IPS-NIHi7 (cell line): ENCODE results near the gene DNAH8.

Experiments used
- DNase-seq: peaks from one replicate; pipeline ENCODE4 v3.0.0; 2012; ENCODE audit warnings: mixed read lengths; ENCODE audit errors: extremely low spot score

The DNAH8 gene

GRCh38 chr6:38973178-38974057, 258.3 kb downstream of the DNAH8 start:
- peak; percentile 39 for DNase-seq

- no peak for DNase-seq
These were observed 259.5 kb downstream of the DNAH8 start for GRCh38 chr6:38974389-38975151.

GRCh38 chr6:38975621-38976049, 260.5 kb downstream of the DNAH8 start:
- no peak for DNase-seq

GRCh38 chr6:38976051-38976450, 260.9 kb downstream of the DNAH8 start:
- DNase-seq: no peak

GRCh38 chr6:38976801-38977500, 261.8 kb downstream of the DNAH8 start:
- no peak for DNase-seq

GRCh38 chr6:38978139-38978704, 263.1 kb downstream of the DNAH8 start:
- DNase-seq: no peak

- DNase-seq: peak; percentile 19
These were observed 267.4 kb downstream of the DNAH8 start for GRCh38 chr6:38982470-38982869.

GRCh38 chr6:38984723-38985122, 269.6 kb downstream of the DNAH8 start:
- DNase-seq: no peak

GRCh38 chr6:38985839-38986238, 270.7 kb downstream of the DNAH8 start:
- no peak for DNase-seq

GRCh38 chr6:38987503-38987902, 272.4 kb downstream of the DNAH8 start:
- no peak for DNase-seq

- no peak for DNase-seq
These were observed 273.8 kb downstream of the DNAH8 start for GRCh38 chr6:38988736-38989449.

- DNase-seq: no peak
These were observed 275.4 kb downstream of the DNAH8 start for GRCh38 chr6:38990475-38990874.

- no peak for DNase-seq
These were observed 281.6 kb downstream of the DNAH8 start for GRCh38 chr6:38996676-38997075.

GRCh38 chr6:38997128-38997761, 282.1 kb downstream of the DNAH8 start:
- DNase-seq: peak; percentile 81

GRCh38 chr6:39003072-39003471, 288.0 kb downstream of the DNAH8 start:
- peak; percentile 53 for DNase-seq

- DNase-seq: no peak
These were observed 288.4 kb downstream of the DNAH8 start for GRCh38 chr6:39003492-39003891.

- no peak for DNase-seq
These were observed 289.7 kb downstream of the DNAH8 start for GRCh38 chr6:39004801-39005200.

GRCh38 chr6:39005774-39006173, 290.7 kb downstream of the DNAH8 start:
- no peak for DNase-seq

GRCh38 chr6:39007575-39007974, 292.5 kb downstream of the DNAH8 start:
- DNase-seq: no peak

GRCh38 chr6:39008737-39009136, 293.6 kb downstream of the DNAH8 start:
- no peak for DNase-seq

GRCh38 chr6:39009476-39009875, 294.4 kb downstream of the DNAH8 start:
- DNase-seq: no peak
